ENCODE results near the gene DDAH1. TPM values are rescaled to one million over a fixed set of nuclear protein-coding genes. Genes with fewer than 3 reads are reported as not detected.

Gene DDAH1
- polyA plus RNA-seq, 1 donor from 2014 or later, result 42.7 TPM

DNA sequence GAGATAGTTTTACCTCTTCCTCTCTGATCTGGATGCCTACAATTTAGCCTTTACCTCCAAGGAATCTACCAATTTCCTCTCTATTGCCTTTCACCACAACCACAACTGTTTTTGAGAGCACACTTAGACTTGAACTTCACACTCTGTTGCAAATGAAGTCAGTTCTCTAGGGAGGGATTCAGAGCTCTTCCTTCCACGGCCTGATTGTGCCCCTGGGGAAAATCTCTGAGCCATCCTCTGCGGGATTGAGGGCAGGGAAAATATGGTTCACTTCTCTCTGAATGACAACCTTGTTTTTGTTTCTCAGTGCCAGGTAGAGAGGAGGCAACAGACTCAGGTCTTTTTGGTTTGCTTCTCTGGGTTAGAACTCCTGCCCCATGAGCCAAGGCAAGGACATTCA, 153.1 kb downstream of the DDAH1 start:
- Histone ChIP-seq H3K9me2 (ENCODE audit: insufficient read depth, low read length) (no peaks in the 10 kb centered on the region), H3K36me3 (ENCODE audit: insufficient read depth, low read length) (no peaks in the 10 kb centered on the region), H3K9me3 (ENCODE audit: low read length) (no peaks in the 10 kb centered on the region), H4K20me1 (ENCODE audit: insufficient read depth) (no peaks in the 10 kb centered on the region), H2AFZ (ENCODE audit: low read depth, low read length) (no peak overlapping the region), H3F3A (ENCODE audit: insufficient read depth, low read length, poor library complexity, severe bottlenecking) (no peaks in the 10 kb centered on the region), H3K4me2 (ENCODE audit: low read length) (no peak overlapping the region), H3K27ac (ENCODE audit: low read length) (no peak overlapping the region), H3K4me3 (ENCODE audit: low read length) (no peak overlapping the region), H3K9ac (ENCODE audit: low read length) (no peak overlapping the region), H3K79me2 (replicated peaks; ENCODE audit: insufficient read depth, low read length) (no peaks in the 10 kb centered on the region), H3K27me3 (ENCODE audit: insufficient read depth, low read depth, low read length) (no peaks in the 10 kb centered on the region)
- no peak for TF ChIP-seq CTCF (IDR thresholded peaks at IDR 0.05; ENCODE audit: poor library complexity, severe bottlenecking)

DNA sequence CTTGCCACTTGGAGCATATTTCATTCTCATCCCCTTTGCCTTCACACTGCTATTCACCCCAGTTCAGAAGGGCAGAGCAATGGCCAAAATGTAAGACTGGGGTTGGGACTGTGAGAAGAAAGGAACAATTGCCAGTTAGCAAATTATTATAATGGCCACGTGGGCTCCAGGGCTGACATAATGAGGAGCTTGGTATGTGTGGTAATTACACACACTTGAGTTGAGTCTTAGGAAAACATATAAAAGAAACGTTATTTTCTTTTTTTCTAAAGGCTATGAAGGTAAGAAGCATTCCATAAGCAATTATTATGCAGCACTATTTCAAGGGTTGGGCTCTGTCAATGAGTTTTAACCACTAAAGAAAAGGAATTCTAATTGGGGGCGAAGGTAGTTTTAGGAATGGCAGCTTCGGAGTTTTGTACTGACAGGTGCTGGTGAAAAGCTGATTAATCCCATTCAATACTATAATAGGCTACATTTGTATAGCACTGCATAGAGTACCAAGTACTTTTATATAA, 156.1 kb downstream of the DDAH1 start:
- TF ChIP-seq CTCF (IDR thresholded peaks at IDR 0.05; ENCODE audit: poor library complexity, severe bottlenecking) (no peak), TAF1 (IDR thresholded peaks at IDR 0.05; ENCODE audit: low read depth) (no peak), POLR2AphosphoS5 (IDR thresholded peaks at IDR 0.05) (no peak), REST (IDR thresholded peaks at IDR 0.05; ENCODE audit: borderline replicate concordance) (no peak), EP300 (conservative IDR thresholded peaks at IDR 0.05; ENCODE audit: poor library complexity, severe bottlenecking) (no peak), RAD21 (conservative IDR thresholded peaks at IDR 0.05) (no peak), EZH2 (IDR thresholded peaks at IDR 0.05; ENCODE audit: borderline replicate concordance, insufficient read depth, low read length, poor library complexity, severe bottlenecking) (no peak), SMC3 (conservative IDR thresholded peaks at IDR 0.05; ENCODE audit: poor library complexity) (no peak), MXI1 (conservative IDR thresholded peaks at IDR 0.05; ENCODE audit: poor library complexity, severe bottlenecking) (no peak)
- no peaks in the 10 kb centered on the region for H3K27me3 ChIP-seq (ENCODE audit: insufficient read depth, low read depth, low read length)
- no peaks in the 10 kb centered on the region for H3K36me3 ChIP-seq (ENCODE audit: insufficient read depth, low read length)
- no peaks in the 10 kb centered on the region for H4K20me1 ChIP-seq (ENCODE audit: insufficient read depth)
- H3K79me2 ChIP-seq (replicated peaks; ENCODE audit: insufficient read depth, low read length), result no peaks in the 10 kb centered on the region
- no peak overlapping the region for H3K9ac ChIP-seq (ENCODE audit: low read length)
- H3K9me3 ChIP-seq (ENCODE audit: low read length), result no peaks in the 10 kb centered on the region
- no peak overlapping the region for H3K4me2 ChIP-seq (ENCODE audit: low read length)
- H3K9me2 ChIP-seq (ENCODE audit: insufficient read depth, low read length), result no peaks in the 10 kb centered on the region
- H3K4me3 ChIP-seq (ENCODE audit: low read length), result no peak overlapping the region
- H3K27ac ChIP-seq (ENCODE audit: low read length), result no peak overlapping the region
- H3F3A ChIP-seq (ENCODE audit: insufficient read depth, low read length, poor library complexity, severe bottlenecking), result no peaks in the 10 kb centered on the region
- H2AFZ ChIP-seq (ENCODE audit: low read depth, low read length), result no peak overlapping the region

All from neural cell (in vitro differentiated cells).